Sigmoid colon (tissue), 7 donors: ENCODE data around the gene R3HDM2. TPM values are rescaled to one million over a fixed set of nuclear protein-coding genes. Genes with fewer than 3 reads are reported as not detected.
A peak's percentile ranks its signal among the peaks of the same experiment; 100 is the strongest.

Source experiments
- DNase-seq: peaks from one replicate; pipeline ENCODE4 v3.0.0-alpha.2; 2019
- H3K27ac ChIP-seq, 4 donors: fragments of 200-600 bp; sonication (generic); one replicate each; pipeline ENCODE4 v1.5.1; 2016 to 2019; ENCODE audit warnings: mild to moderate bottlenecking in 1 of 4
- H3K27me3 ChIP-seq, 3 donors: fragments of 200-600 bp; sonication (generic); one replicate each; pipeline ENCODE4 v1.5.1; 2019; ENCODE audit warnings: mild to moderate bottlenecking in 1 of 3
- H3K36me3 ChIP-seq, 4 donors: fragments of 200-600 bp; sonication (generic); one replicate each; pipeline ENCODE4 v1.5.1; 2016 to 2019
- H3K4me1 ChIP-seq, 4 donors: fragments of 200-600 bp; sonication (generic); one replicate each; pipeline ENCODE4 v1.5.1; 2017 to 2019
- H3K4me3 ChIP-seq, 4 donors: fragments of 200-600 bp; sonication (generic); one replicate each; pipeline ENCODE4 v1.5.1; 2017 to 2019; ENCODE audit warnings: mild to moderate bottlenecking in 2 of 4, moderate library complexity in 1 of 4
- H3K9me3 ChIP-seq, 4 donors: fragments of 200-600 bp in 3 of 4; sonication (generic) in 3 of 4; one replicate each; pipeline versions ENCODE4 v1.5.1 to v1.6.1; 2013 to 2019
- CTCF ChIP-seq, 4 experiments: fragments of 450-650 bp in 3 of 4; fragments of 200-600 bp in 1 of 4; IDR thresholded peaks; one replicate each; pipeline ENCODE4 v1.5.1; 2016 to 2019; ENCODE audit warnings: antibody characterized with exemption in 4 of 4, mild to moderate bottlenecking in 3 of 4, moderate library complexity in 2 of 4
- EP300 ChIP-seq, 4 donors: sonication (generic); formaldehyde crosslinking; IDR thresholded peaks; one replicate each; pipeline ENCODE4 v1.6.1; 2017; ENCODE audit warnings: antibody characterized with exemption in 4 of 4
- POLR2A ChIP-seq, 2 donors: fragments of 450-650 bp; IDR thresholded peaks; one replicate each; pipeline ENCODE4 v1.6.1; 2016; ENCODE audit warnings: antibody characterized with exemption in 2 of 2, mild to moderate bottlenecking in 2 of 2, moderate library complexity in 2 of 2
- POLR2AphosphoS5 ChIP-seq, 4 donors: sonication (generic); formaldehyde crosslinking; IDR thresholded peaks; one replicate each; pipeline ENCODE4 v1.6.1; 2017; ENCODE audit warnings: antibody characterized with exemption in 4 of 4
- WGBS, 2 donors: extraction: QIAGEN DNeasy Blood & Tissue Kit; methylation state at CpG; one replicate each; pipeline ENCODE4 v1.1.7; 2013; 5-methylcytosine and 5-hydroxymethylcytosine counted together
- intact Hi-C: fragments of 100-400 bp; cut with DNase I; formaldehyde crosslinking; loops from one replicate; pipeline ENCODE4 v1.15.1; 2023
- polyA plus RNA-seq, 3 donors: library from polyadenylated mRNA; stranded (reverse); fragments of 200-250 nt; gene quantifications; one replicate each; pipeline ENCODE4 v1.2.3, GENCODE V29; 2013
- total RNA-seq, 4 donors: library from RNA; depleted of rRNA; stranded (reverse); fragments of >200 nt; gene quantifications; one replicate each; pipeline ENCODE4 v1.1.0, GENCODE V29; 2016
- donor health status: healthy with polysubstance abuse.
- donor health status: Bipolar disorder and iron deficiency.
- donor health status: healthy.

Gene R3HDM2
- total and polyA plus RNA-seq, 7 donors: 10.9 to 37.7 (median 28.3) TPM

GRCh38 chr12:57226588-57227314, 204.1 kb downstream of the R3HDM2 start:
- Histone ChIP-seq H3K4me1 (peaks cover 0 to 37% (median 28%) of the 10 kb centered on the region in 4 donors), H3K27ac (no peak overlapping the region), H3K27me3 (peaks cover 48 to 62% (median 58%) of the 10 kb centered on the region in 3 donors), H3K4me3 (no peak overlapping the region), H3K9me3 (no peaks in the 10 kb centered on the region), H3K36me3 (peaks cover 0 to 6% (median 2%) of the 10 kb centered on the region in 4 donors)
- intact Hi-C loops: no loop called here
- WGBS, 2 donors: 9 to 17% methylated on average over 35 of the region's 35 CpGs
- no peak for DNase-seq
- TF ChIP-seq POLR2AphosphoS5 (IDR thresholded peaks at IDR 0.05) (no peak), EP300 (IDR thresholded peaks at IDR 0.05) (no peak), POLR2A (IDR thresholded peaks at IDR 0.05) (no peak), CTCF (IDR thresholded peaks at IDR 0.05) (no peak)

- H3K27me3 ChIP-seq: peaks cover 57 to 72% (median 68%) of the 10 kb centered on the region in 3 donors
- no peak overlapping the region for H3K4me3 ChIP-seq
- 26 to 30% methylated on average over 18 of the region's 18 CpGs for WGBS, 2 donors
- H3K36me3 ChIP-seq: no peaks in the 10 kb centered on the region
- H3K4me1 ChIP-seq: peaks cover 0 to 39% (median 25%) of the 10 kb centered on the region in 4 donors
- DNase-seq: no peak
- intact Hi-C loops: no loop called here
- H3K9me3 ChIP-seq: no peaks in the 10 kb centered on the region
- TF ChIP-seq CTCF (IDR thresholded peaks at IDR 0.05): no peak
- H3K27ac ChIP-seq: no peak overlapping the region
Observed at GRCh38 chr12:57225680-57226210, 205.1 kb downstream of the R3HDM2 start.

GRCh38 chr12:57224973-57225679, 205.7 kb downstream of the R3HDM2 start:
- Histone ChIP-seq H3K4me1 (peaks cover 0 to 36% (median 19%) of the 10 kb centered on the region in 4 donors), H3K9me3 (no peaks in the 10 kb centered on the region), H3K27ac (no peak overlapping the region), H3K36me3 (no peaks in the 10 kb centered on the region), H3K27me3 (peaks cover 61 to 79% (median 74%) of the 10 kb centered on the region in 3 donors), H3K4me3 (peak overlapping the region in 2 of 4 donors; percentile 5 to 6)
- TF ChIP-seq POLR2AphosphoS5 (IDR thresholded peaks at IDR 0.05) (no peak), CTCF (IDR thresholded peaks at IDR 0.05) (peak in 1 of 4 experiments; percentile 45), POLR2A (IDR thresholded peaks at IDR 0.05) (no peak), EP300 (IDR thresholded peaks at IDR 0.05) (no peak)
- peak; percentile 71 for DNase-seq
- intact Hi-C loops: no loop called here
- 4 to 5% methylated on average over 61 of the region's 61 CpGs for WGBS, 2 donors

GRCh38 chr12:57224278-57224972, 206.4 kb downstream of the R3HDM2 start:
- no peak overlapping the region for H3K27ac ChIP-seq
- WGBS, 2 donors: 35 to 36% methylated on average over 30 of the region's 30 CpGs
- intact Hi-C loops: no loop called here
- H3K9me3 ChIP-seq: no peaks in the 10 kb centered on the region
- H3K4me3 ChIP-seq: peak overlapping the region in 1 of 4 donors; percentile 6
- H3K27me3 ChIP-seq: peaks cover 66 to 86% (median 81%) of the 10 kb centered on the region in 3 donors
- H3K4me1 ChIP-seq: peaks cover 0 to 34% (median 16%) of the 10 kb centered on the region in 4 donors
- H3K36me3 ChIP-seq: no peaks in the 10 kb centered on the region
- TF ChIP-seq EP300 (IDR thresholded peaks at IDR 0.05) (no peak), POLR2AphosphoS5 (IDR thresholded peaks at IDR 0.05) (no peak), CTCF (IDR thresholded peaks at IDR 0.05) (no peak), POLR2A (IDR thresholded peaks at IDR 0.05) (no peak)
- no peak for DNase-seq
